GM21528 (cell line): Measurements from ENCODE around the gene GNA14.
"Not testable (repeated sequence)": the region's sequence is repeated elsewhere in the genome, so short reads cannot be mapped to it uniquely, and the experiment has no call there.

Experiments used
- ATAC-seq: cut with Tn5 transposase; IDR thresholded peaks from one replicate; pipeline ENCODE4 v1.9.1; 2021; ENCODE audit warnings: mild to moderate bottlenecking, moderate library complexity; ENCODE audit not compliant: unreplicated experiment, low FRiP score

Gene GNA14

DNA sequence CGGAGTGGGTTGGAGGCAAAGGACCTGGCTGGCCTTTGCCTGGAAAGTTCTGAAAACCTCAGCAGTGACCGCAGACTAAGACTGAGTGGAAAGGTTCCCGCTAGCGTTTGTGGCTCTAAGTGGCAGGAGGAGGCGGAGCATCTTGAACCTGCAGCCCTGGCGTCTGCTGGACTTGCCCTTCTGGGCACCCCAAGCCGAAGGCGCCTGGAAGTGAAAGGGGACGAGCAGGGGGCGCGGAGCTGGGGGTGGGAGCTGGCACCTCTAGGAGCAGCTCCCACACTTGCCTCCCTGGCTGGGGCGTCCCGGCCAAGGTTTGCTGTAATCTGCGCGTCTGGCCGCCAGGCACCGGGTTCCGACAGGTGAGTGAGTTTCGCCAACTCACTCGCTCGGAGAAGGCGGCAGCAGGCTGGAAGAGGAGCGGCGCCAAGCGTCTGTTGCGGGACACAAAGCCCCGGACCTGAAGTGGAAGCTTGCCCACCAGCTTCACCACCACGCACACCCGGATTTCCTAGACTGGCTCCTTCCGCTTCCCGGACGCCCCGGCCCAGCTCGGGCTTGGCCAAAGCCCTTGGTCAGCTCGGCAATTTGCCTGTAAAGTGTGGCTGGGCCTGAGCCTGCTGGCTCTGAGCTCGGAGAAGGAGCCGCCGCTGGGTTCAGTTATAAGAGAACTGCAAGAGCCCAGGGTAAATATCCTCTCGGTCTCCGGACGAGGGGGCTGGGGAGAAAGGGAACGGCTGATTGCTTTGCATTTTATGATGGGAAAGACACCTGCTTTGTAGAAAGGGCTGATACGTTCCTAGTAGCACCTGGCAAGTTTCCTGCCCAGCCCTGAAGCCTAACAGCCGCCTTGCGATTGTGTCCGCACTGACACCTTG, at the start of gene GNA14:
Gene GNA14, minus strand, starts transcription at position 89 of the 875 bp plus-strand sequence. CDS start 529 bp downstream, outside the sequence.
- ATAC-seq: no peak

DNA sequence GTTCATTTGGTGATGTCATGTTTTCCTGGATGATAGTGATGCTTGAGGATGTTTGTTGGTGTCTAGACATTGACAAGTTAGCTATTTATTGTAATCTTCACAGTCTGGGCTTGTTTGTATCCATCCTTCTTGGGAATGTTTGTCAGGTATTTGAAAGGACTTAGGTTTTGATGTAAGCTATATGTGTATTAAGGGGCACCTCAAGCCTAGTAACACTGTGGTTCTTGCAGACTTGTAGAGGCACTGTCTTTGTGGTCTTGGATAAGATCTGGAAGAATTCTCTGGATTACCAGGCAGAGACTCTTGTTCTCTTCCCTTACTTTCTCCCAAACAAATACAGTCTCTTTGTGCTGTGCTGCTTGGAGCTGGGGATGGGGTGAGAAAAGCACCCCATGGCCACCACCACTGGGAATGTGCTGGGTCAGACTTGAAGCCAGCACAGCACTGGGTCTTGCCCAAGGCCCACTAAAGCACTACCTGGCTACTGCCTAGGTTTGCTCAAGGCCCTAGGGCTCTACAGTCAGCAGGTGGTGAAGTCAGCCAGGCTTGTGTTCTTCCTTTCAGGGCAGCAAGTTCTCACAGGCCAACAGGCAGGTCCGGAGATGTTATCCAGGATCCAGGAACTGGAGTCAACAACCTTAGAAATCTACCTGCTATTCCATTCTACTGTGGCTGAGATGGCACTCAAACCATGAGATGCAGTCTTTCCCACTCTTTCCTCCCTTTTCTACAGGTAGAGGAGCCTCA, 49.3 kb upstream of the GNA14 start:
- ATAC-seq: no peak

DNA sequence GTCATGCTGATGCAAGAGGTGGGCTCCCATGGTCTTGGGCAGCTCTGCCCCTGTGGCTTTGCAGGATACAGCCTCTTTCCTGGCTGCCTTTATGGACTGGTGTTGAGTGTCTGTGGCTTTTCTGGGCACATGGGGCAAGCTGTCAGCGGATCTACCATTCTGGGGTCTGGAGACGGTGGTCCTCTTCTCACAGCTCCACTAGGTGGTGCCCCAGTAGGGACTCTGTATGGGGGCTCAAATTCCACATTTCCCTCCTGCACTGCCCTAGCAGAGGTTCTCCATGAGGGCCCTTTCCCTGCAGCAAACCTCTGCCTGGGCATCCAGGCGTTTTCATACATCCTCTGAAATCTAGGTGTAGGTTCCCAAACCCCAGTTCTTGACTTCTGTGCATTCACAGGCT, 42.6 kb upstream of the GNA14 start:
- ATAC-seq: not testable (repeated sequence)

DNA sequence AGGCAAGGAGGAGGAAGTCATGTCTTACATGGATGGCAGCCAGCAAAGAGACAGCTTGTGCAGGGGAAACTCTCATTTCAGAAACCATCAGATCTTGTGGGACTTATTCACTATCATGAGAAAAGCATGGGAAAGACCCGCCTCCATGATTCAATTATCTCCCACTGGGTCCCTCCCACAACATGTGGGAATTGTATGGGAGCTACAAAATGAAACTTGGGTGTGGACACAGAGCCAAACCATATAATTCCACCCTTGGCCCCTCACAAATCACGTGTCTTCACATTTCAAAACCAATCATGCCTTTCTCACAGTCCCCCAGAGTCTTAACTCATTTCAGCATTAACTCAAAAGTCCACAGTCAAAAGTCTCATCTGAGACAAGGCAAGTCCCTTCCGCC, 42.0 kb upstream of the GNA14 start:
- ATAC-seq: not testable (repeated sequence)

- not testable (repeated sequence) for ATAC-seq
Measured at GRCh38 chr9:77687737-77688136, 39.6 kb upstream of the GNA14 start.

DNA sequence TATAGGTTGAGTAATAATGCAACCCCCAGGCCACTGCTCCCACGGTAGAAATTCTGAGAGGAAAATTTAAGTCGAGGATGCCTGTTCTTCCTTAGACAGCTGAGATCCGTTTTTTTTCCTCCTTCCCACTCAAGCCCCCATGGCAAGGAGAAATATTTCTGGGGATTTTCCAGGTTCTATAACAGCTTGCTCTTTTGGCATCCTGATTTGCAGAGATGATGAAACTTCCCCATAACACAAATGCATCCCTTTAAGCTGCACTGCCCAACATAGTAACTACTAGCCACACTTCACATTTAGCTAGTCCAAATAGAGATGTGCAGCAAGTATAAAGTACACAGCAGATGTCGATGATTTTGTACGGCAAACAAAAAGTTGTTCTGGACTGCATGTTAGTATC, 32.5 kb upstream of the GNA14 start:
- no peak for ATAC-seq

GRCh38 chr9:77679661-77680368, 31.7 kb upstream of the GNA14 start:
- ATAC-seq: no peak

DNA sequence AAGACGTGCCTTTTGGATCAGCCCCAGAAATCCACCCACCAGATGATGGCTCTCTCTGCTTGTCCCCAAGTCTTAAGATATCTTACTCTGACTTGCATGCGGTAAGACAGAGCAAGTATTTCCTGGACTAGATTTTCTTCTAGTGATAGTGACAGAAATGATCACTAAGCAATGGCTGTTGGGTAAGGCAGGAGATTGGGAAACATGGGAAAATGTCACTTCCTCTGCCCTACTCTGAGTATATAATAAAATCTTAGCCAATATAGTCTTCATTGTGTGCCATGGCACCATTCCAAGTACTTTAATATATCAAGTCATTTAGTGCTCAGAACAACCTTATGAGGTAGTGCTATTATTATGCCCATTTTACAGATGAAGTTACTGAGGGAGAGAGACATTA, 31.0 kb upstream of the GNA14 start:
- no peak for ATAC-seq

DNA sequence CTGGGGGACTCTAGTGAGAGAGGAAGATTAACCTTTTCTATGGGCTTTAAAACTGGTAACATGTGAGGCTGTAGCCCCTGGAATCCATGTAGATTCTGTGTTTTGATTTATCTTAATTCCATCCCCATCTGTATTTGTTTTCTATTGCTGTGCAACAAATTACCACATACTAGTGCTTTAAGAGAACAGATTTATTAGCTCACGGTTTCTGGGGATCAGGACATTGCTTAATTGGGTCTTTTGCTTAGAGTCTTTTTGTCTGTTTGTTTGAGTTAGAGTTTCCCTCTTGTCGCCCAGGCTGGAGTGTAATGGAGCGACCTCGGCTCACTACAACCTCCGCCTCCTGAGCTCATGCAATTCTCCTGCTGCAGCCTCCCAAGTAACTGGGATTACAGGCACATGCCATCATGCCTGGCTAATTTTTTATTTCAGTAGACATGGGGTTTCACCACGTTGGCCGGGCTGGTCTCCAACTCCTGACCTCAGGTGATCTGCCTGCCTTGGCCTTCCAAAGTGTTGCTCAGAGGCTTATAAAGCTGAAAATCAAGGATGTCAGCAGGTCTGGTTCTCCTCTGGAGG, 29.9 kb upstream of the GNA14 start:
- no peak for ATAC-seq

DNA sequence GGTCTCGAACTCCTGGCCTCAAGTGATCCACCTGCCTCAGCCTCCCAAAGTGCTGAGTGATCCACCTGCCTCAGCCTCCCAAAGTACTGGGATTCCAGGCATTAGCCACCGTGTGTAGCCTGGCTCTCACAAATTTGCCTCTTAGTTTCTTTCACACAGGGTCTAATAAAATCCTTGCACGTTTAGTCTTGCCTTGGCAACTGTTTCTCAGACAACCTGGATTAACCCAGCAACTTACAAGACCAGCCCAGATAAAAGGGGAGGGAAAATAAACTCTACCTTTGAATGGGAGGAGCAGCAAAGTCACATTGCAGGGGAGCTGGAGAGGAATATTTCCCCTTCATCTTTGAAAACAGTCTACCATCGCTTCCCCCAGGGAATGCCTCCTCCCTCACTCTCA, 29.3 kb upstream of the GNA14 start:
- ATAC-seq: no peak

- ATAC-seq: no peak
Measured at GRCh38 chr9:77673941-77674791, 26.0 kb upstream of the GNA14 start.

DNA sequence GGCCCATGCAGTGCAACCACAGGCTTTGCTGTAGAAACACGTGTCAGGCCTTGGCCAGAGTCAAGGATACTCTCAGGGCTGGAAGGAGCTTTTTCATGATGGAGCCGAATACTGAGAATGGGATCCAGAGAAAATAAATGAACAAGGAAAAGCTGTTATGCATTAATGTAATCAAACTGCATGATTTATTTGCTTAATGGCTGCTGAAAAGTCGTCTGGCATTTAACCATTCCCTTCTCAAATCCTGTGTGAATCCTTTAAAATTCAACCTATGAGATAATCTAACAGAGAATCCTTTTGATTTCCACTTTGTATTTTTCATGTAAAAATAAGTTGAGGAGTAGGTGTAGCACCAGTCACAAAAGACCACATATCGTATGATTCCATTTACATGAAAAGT, 24.1 kb upstream of the GNA14 start:
- no peak for ATAC-seq

DNA sequence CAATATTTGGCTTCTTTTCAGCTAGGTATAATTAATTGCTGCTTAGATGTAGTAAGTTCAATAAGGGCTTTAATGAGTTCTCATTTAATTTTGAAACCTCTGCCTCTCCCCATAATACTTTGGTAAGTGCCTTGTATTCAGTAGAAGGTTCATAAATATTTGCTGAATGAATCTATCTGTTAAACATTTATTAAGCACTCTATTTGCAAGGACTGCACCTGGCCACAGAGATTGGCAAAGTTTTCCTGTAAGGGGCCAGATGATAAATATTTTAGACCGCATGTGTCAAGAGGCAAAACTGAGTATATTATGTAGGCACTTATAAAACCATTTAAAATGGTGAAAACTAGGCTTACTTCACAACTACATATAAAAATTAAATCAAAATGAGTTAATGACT, 19.0 kb upstream of the GNA14 start:
- no peak for ATAC-seq

- ATAC-seq: no peak
Measured at GRCh38 chr9:77663754-77664153, 15.6 kb upstream of the GNA14 start.

- ATAC-seq: no peak
Measured at GRCh38 chr9:77661566-77662085, 13.5 kb upstream of the GNA14 start.

DNA sequence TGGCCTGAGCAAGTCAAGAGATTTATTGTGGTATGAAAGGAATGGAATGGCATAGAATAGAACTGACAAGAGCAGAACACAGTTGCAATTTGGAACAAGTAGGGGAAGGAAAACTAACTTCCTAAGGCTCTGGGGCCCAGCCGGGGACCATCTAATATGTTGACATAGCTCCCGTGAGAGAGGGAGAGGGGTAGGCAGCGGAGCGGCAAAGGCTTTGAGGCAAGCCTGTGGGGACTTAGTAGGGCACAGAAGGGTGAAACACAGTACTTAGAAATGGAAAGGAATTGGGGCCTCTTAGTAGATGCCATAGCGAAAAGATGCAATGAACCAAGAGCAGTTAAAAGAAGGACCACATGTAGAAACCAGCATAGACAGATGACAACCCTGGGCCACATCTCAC, 11.8 kb upstream of the GNA14 start:
- ATAC-seq: no peak

DNA sequence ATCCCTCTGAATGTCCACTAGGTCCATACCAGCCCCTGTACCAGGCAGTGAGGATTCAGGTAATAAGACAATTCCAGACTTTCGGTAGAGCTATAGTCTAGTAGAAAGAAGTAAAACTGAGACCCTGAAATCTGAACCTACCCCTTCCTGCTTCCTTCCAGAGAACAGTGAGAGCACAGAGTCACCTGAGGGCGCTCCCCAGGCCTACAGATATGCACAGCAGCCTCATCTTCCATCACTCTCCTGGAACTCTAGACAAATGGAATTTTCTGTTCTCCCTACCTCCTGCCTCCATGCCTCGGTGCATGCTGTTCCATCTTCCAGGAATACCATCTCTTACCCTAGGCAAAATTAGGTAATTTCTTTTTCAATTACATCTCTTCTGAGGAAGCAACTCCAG, 3.1 kb upstream of the GNA14 start:
- no peak for ATAC-seq

DNA sequence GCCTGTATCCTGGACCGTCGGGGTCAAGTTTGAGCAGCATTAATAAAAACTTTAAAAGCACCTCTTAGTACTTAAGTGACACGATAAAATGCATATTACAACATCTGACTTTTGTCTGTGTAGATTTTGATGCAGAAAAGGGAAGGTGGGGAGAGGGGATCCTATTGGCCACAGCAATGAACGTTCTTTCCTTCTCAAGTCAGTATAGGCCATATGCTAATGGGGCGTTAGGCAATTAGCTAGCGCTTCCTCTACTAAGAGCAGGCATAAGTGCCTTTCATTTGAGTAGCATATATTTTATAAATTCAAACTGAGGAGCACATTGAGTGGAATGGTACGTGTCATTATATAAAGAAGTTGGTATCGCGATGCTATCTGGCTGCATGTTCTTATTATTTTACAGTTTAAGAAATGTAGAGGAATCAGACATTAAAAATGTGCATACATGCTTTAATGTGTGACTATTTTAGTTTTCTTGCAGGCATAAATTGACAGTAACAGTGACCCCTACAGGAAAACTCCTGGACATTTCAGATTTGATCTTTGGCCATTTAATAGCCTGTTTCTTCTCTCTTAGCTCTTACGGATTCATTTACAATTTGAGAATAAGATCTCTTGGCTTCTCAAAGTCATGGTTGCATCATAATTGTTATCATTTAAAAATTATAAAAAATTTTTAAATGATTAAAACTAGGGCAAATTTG, 1.1 kb upstream of the GNA14 start:
- no peak for ATAC-seq
